ENCODE results near the gene SYNE2. TPM values are rescaled to one million over a fixed set of nuclear protein-coding genes. Genes with fewer than 3 reads are reported as not detected.

The SYNE2 gene
- total RNA-seq, 4 donors from 2014 or later: 101 to 162 (median 114) TPM

- TF ChIP-seq CTCF (IDR thresholded peaks at IDR 0.05): no peak
- Histone ChIP-seq H3K4me1 (no peaks in the 10 kb centered on the region), H3K27ac (no peak overlapping the region), H3K36me3 (no peaks in the 10 kb centered on the region), H3K4me3 (no peak overlapping the region), H3K27me3 (no peaks in the 10 kb centered on the region), H3K9me3 (no peaks in the 10 kb centered on the region)
- DNase-seq: no peak
- intact Hi-C loops (cut with DNase I; ENCODE audit: low total_unique reads): no loop called here
These were observed 44.9 kb downstream of the SYNE2 start for GRCh38 chr14:63897721-63898163.

GRCh38 chr14:63899953-63900352 lies 47.1 kb downstream of the SYNE2 start:
- Histone ChIP-seq H3K36me3 (no peaks in the 10 kb centered on the region), H3K27ac (no peak overlapping the region), H3K9me3 (no peaks in the 10 kb centered on the region), H3K4me3 (no peak overlapping the region), H3K27me3 (no peaks in the 10 kb centered on the region), H3K4me1 (no peaks in the 10 kb centered on the region)
- no peak for DNase-seq
- intact Hi-C loops (cut with DNase I; ENCODE audit: low total_unique reads): no loop called here
- no peak for TF ChIP-seq POLR2A (IDR thresholded peaks at IDR 0.05)
- no peak for TF ChIP-seq CTCF (IDR thresholded peaks at IDR 0.05)

- no peaks in the 10 kb centered on the region for H3K27me3 ChIP-seq
- intact Hi-C loops (cut with DNase I; ENCODE audit: low total_unique reads): no loop called here
- DNase-seq: no peak
- H3K27ac ChIP-seq: no peak overlapping the region
- H3K36me3 ChIP-seq: no peaks in the 10 kb centered on the region
- H3K9me3 ChIP-seq: no peaks in the 10 kb centered on the region
- no peak overlapping the region for H3K4me3 ChIP-seq
- TF ChIP-seq POLR2A (IDR thresholded peaks at IDR 0.05): no peak
- H3K4me1 ChIP-seq: no peaks in the 10 kb centered on the region
These were observed 48.8 kb downstream of the SYNE2 start for GRCh38 chr14:63901434-63902085.

GRCh38 chr14:63902375-63902976 lies 49.7 kb downstream of the SYNE2 start:
- no peak overlapping the region for H3K4me3 ChIP-seq
- no peaks in the 10 kb centered on the region for H3K27me3 ChIP-seq
- no peaks in the 10 kb centered on the region for H3K4me1 ChIP-seq
- DNase-seq: no peak
- H3K9me3 ChIP-seq: no peaks in the 10 kb centered on the region
- no peaks in the 10 kb centered on the region for H3K36me3 ChIP-seq
- intact Hi-C loops (cut with DNase I; ENCODE audit: low total_unique reads): no loop called here
- no peak for TF ChIP-seq POLR2A (IDR thresholded peaks at IDR 0.05)
- no peak for TF ChIP-seq CTCF (IDR thresholded peaks at IDR 0.05)
- no peak overlapping the region for H3K27ac ChIP-seq

- TF ChIP-seq CTCF (IDR thresholded peaks at IDR 0.05): no peak
- no peak for TF ChIP-seq POLR2A (IDR thresholded peaks at IDR 0.05)
- no peaks in the 10 kb centered on the region for H3K9me3 ChIP-seq
- H3K4me1 ChIP-seq: no peaks in the 10 kb centered on the region
- no peak overlapping the region for H3K27ac ChIP-seq
- no peaks in the 10 kb centered on the region for H3K36me3 ChIP-seq
- intact Hi-C loops (cut with DNase I; ENCODE audit: low total_unique reads): no loop called here
- DNase-seq: no peak
- no peak overlapping the region for H3K4me3 ChIP-seq
- no peaks in the 10 kb centered on the region for H3K27me3 ChIP-seq
These were observed 51.9 kb downstream of the SYNE2 start for GRCh38 chr14:63904724-63905123.
